ENCODE measurements around the gene ARSB. TPM values are rescaled to one million over a fixed set of nuclear protein-coding genes. Genes with fewer than 3 reads are reported as not detected.

The ARSB gene
- total RNA-seq, 1 experiment from 2014 or later: 18.1 TPM

DNA sequence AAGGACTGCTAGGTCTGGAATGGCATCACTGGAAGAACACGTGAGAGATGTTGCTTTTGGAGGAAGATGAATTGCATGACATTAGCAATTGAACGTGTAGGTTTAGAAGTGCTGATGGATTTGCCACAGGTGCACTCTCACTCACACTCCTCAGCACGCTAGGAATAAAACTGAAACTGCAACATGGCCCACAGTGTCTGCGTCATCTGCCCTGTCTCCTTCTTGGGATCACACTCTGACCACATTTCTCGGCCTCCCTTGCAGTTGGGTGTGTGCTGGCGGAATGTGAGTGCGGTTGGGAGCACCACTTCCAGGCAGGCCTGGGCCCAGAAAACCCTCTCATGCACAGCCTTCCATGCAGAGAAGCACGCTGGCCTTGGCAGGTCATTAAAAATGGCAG lies 183.7 kb downstream of the ARSB start:
- Histone ChIP-seq H3K27ac (ENCODE audit: low read length) (no peak overlapping the region), H3K4me3 (ENCODE audit: low read depth in 2 of 2, low read length in 2 of 2) (no peak overlapping the region), H3K27me3 (ENCODE audit: control insufficient read depth, insufficient read depth, low read length) (no peaks in the 10 kb centered on the region), H3K36me3 (ENCODE audit: control insufficient read depth, insufficient read depth, low read length) (no peaks in the 10 kb centered on the region), H3K9me3 (ENCODE audit: control insufficient read depth, insufficient read depth, low read depth, low read length) (no peaks in the 10 kb centered on the region), H3K4me1 (ENCODE audit: control insufficient read depth, insufficient read depth, low read length) (no peaks in the 10 kb centered on the region)
- ATAC-seq: no peak
- no TSS peak for BruUV-seq (replicated peaks)
- intact Hi-C loops (cut with micrococcal nuclease; ENCODE audit: unreplicated experiment): no loop called here
- CTCF ChIA-PET: no interaction called here
- in situ Hi-C loops (cut with HindIII; ENCODE audit: low pct_unique_long_range_greater_than_20kb, low sequenced_read_pairs): no loop called here
- TF ChIP-seq SIN3A (IDR thresholded peaks at IDR 0.05; ENCODE audit: borderline replicate concordance, insufficient read depth, low read depth, low read length) (no peak), POLR2AphosphoS5 (IDR thresholded peaks at IDR 0.05; ENCODE audit: low read depth, low read length) (no peak), TCF7L2 (IDR thresholded peaks at IDR 0.05; ENCODE audit: low read depth, low read length) (no peak)
- TF ChIP-seq, protein P1, sequence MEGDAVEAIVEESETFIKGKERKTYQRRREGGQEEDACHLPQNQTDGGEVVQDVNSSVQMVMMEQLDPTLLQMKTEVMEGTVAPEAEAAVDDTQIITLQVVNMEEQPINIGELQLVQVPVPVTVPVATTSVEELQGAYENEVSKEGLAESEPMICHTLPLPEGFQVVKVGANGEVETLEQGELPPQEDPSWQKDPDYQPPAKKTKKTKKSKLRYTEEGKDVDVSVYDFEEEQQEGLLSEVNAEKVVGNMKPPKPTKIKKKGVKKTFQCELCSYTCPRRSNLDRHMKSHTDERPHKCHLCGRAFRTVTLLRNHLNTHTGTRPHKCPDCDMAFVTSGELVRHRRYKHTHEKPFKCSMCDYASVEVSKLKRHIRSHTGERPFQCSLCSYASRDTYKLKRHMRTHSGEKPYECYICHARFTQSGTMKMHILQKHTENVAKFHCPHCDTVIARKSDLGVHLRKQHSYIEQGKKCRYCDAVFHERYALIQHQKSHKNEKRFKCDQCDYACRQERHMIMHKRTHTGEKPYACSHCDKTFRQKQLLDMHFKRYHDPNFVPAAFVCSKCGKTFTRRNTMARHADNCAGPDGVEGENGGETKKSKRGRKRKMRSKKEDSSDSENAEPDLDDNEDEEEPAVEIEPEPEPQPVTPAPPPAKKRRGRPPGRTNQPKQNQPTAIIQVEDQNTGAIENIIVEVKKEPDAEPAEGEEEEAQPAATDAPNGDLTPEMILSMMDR (IDR thresholded peaks at IDR 0.05): no peak
- POLR2A ChIA-PET: no interaction called here
- DNase-seq (ENCODE audit: low read depth, low spot score): no peak

DNA sequence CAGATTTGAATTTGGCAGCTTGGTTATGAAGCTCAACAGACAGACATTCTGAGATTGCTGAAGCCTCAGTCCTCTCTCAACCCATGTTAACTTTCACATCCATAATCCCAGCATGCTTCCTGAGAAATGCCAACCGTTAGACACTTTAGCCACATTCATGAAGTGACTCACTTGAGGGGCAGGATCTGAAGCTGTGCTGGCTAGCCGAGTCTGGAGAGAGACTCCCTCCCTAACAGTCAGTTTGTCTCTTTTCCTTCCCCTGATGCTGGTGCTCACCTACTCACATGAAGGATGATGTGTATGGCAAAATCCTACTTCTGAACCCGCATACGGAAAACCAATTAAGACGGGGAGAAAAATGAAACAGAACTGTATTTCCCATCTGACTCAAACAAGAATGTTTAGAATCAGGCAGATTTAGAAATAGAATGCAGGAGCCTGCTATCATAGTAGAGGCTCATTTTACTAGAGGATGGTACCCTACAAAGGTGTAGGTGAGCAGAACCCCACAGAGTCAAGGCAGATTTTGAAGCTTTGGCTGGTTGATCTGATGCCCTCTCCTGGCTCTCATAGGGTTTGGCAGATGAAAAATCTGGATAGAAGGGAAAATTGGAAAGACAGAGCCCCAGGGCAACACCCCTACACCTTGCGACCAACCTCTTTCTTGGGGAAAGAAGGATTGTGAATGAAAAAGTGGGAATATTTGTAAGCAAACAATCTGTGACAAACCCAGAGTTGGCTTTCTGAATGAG lies 185.7 kb downstream of the ARSB start:
- no peaks in the 10 kb centered on the region for H3K9me3 ChIP-seq (ENCODE audit: control insufficient read depth, insufficient read depth, low read depth, low read length)
- TF ChIP-seq POLR2AphosphoS5 (IDR thresholded peaks at IDR 0.05; ENCODE audit: low read depth, low read length) (no peak), SIN3A (IDR thresholded peaks at IDR 0.05; ENCODE audit: borderline replicate concordance, insufficient read depth, low read depth, low read length) (no peak), TCF7L2 (IDR thresholded peaks at IDR 0.05; ENCODE audit: low read depth, low read length) (no peak)
- TF ChIP-seq, protein P1 (IDR thresholded peaks at IDR 0.05): no peak
- TF ChIP-seq, protein P2, sequence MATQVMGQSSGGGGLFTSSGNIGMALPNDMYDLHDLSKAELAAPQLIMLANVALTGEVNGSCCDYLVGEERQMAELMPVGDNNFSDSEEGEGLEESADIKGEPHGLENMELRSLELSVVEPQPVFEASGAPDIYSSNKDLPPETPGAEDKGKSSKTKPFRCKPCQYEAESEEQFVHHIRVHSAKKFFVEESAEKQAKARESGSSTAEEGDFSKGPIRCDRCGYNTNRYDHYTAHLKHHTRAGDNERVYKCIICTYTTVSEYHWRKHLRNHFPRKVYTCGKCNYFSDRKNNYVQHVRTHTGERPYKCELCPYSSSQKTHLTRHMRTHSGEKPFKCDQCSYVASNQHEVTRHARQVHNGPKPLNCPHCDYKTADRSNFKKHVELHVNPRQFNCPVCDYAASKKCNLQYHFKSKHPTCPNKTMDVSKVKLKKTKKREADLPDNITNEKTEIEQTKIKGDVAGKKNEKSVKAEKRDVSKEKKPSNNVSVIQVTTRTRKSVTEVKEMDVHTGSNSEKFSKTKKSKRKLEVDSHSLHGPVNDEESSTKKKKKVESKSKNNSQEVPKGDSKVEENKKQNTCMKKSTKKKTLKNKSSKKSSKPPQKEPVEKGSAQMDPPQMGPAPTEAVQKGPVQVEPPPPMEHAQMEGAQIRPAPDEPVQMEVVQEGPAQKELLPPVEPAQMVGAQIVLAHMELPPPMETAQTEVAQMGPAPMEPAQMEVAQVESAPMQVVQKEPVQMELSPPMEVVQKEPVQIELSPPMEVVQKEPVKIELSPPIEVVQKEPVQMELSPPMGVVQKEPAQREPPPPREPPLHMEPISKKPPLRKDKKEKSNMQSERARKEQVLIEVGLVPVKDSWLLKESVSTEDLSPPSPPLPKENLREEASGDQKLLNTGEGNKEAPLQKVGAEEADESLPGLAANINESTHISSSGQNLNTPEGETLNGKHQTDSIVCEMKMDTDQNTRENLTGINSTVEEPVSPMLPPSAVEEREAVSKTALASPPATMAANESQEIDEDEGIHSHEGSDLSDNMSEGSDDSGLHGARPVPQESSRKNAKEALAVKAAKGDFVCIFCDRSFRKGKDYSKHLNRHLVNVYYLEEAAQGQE (IDR thresholded peaks at IDR 0.05; ENCODE audit: insufficient read depth in 1 of 2, low read depth in 2 of 2, low read length in 1 of 2): no peak
- H3K4me1 ChIP-seq (ENCODE audit: control insufficient read depth, insufficient read depth, low read length): no peaks in the 10 kb centered on the region
- BruUV-seq (replicated peaks): no TSS peak
- no peaks in the 10 kb centered on the region for H3K36me3 ChIP-seq (ENCODE audit: control insufficient read depth, insufficient read depth, low read length)
- no peak overlapping the region for H3K4me3 ChIP-seq (ENCODE audit: low read depth in 2 of 2, low read length in 2 of 2)
- in situ Hi-C loops (cut with HindIII; ENCODE audit: low pct_unique_long_range_greater_than_20kb, low sequenced_read_pairs) (no loop called here), intact Hi-C loops (cut with micrococcal nuclease; ENCODE audit: unreplicated experiment) (no loop called here)
- H3K27me3 ChIP-seq (ENCODE audit: control insufficient read depth, insufficient read depth, low read length): no peaks in the 10 kb centered on the region
- DNase-seq (ENCODE audit: low read depth, low spot score) (no peak), ATAC-seq (no peak)
- POLR2A ChIA-PET: no interaction called here
- CTCF ChIA-PET: no interaction called here
- no peak overlapping the region for H3K27ac ChIP-seq (ENCODE audit: low read length)
